ENCODE data around the gene TFAP2A.

DNA sequence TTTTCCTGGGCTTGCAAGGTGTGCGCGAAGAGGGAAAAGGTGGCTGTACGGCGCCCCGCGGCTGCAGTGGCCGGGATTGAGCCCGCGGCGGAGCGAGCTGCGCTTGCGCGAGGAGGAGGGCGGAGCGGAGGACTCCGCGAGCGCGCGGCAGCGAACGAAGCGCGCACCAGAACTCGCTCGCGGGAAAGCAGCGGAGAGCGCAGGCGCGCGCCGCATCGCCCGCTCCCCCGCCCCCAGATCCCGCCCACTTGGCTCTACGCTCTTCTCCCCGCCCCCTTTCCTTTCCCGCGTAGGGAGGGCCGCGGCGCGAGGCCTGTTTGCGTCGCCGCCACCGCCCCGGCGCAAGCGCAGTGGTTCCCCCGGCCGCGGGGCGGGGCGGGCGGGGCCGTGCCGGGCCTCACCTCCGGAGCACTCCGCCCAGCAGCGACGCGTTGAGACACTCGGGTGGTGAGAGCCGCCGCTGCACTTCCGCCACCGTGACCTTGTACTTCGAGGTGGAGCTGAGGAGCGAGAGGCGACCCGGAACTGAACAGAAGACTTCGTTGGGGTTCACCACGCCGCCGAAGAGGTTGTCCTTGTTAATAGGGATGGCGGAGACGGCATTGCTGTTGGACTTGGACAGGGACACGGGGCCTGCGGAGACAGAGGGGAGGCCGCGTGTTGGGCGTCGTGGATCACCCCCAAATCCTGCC lies 10.6 kb downstream of the TFAP2A start:
- TF ChIP-seq POLR2AphosphoS5 (IDR thresholded peaks at IDR 0.05; ENCODE audit: borderline replicate concordance, low read depth, low read length): peak; percentile 63
- no peak for TF ChIP-seq EZH2 (IDR thresholded peaks at IDR 0.05)
